HCT116 (cell line): ENCODE data around the gene RASL10B. TPM values are rescaled to one million over a fixed set of nuclear protein-coding genes. Genes with fewer than 3 reads are reported as not detected.

Experiments
- ATAC-seq: fragments of 200-7000 bp; cut with Tn5 transposase; 2 replicates; pipeline ENCODE4 v1.9.1; 2020; ENCODE audit warnings: mild to moderate bottlenecking, moderate library complexity
- BruUV-seq: library from RNA; stranded (reverse); fragments of 400-500 nt; replicated peaks from 2 replicates; lab custom pipeline; 2021; lab: Mats Ljungman, UMichigan
- CTCF ChIA-PET: fragments of 300-600 bp; sonication (Branson Sonifier 250); formaldehyde crosslinking; loops from one replicate; lab custom pipeline; 2021; ENCODE audit warnings: antibody characterized with exemption; lab: Charles Lee
- POLR2A ChIA-PET: fragments of 300-600, 350-600 bp; sonication (Branson Sonifier 250); formaldehyde crosslinking; loops from one replicate; lab custom pipeline; 2021; ENCODE audit warnings: antibody characterized with exemption; lab: Charles Lee
- RAD21 ChIA-PET, 2 experiments: fragments of 300-600 bp; sonication (Branson Sonifier 250); formaldehyde crosslinking; loops; one replicate each; lab custom pipeline; 2023; ENCODE audit warnings: low total read pairs in 2 of 2; ENCODE audit not compliant: uncharacterized antibody in 2 of 2, unreplicated experiment in 2 of 2, low non-redundant PET in 1 of 2; lab: Charles Lee
- DNase-seq: peaks from one replicate; pipeline ENCODE4 v3.0.0-alpha.2; 2010; ENCODE audit warnings: low read depth, low spot score
- H2AFZ ChIP-seq: fragments of 200-600 bp; shearing (Covaris generic), sonication (generic); 2 replicates; pipeline ENCODE4 v1.6.1; 2017; ENCODE audit warnings: low read depth, mixed run types, mixed read lengths, antibody characterized with exemption, low read length; ENCODE audit not compliant: poor library complexity, severe bottlenecking
- H3K27ac ChIP-seq: 2 replicates; pipeline ENCODE4 v1.5.1; 2012; ENCODE audit warnings: low read depth, low read length
- H3K27me3 ChIP-seq: fragments of 200-600 bp; sonication (generic); 2 replicates; pipeline ENCODE4 v1.6.1; 2016; ENCODE audit warnings: mixed run types, low read length, mixed read lengths; ENCODE audit not compliant: insufficient read depth
- H3K36me3 ChIP-seq, 2 experiments: fragments of 200-500 bp in 1 of 2; fragments of 200-600 bp in 1 of 2; sonication (Bioruptor generic) in 1 of 2; sonication (generic) in 1 of 2; 2 replicates each; pipeline versions ENCODE4 v1.5.1 to v1.6.1; 2014 to 2016; ENCODE audit warnings: low read length in 2 of 2, inconsistent platforms in 1 of 2, mixed read lengths in 1 of 2, mixed run types in 1 of 2; ENCODE audit not compliant: insufficient read depth in 2 of 2, control insufficient read depth in 1 of 2
- H3K4me1 ChIP-seq, 2 experiments: fragments of 200-600 bp in 1 of 2; sonication (generic) in 1 of 2; 2 replicates each; pipeline versions ENCODE4 v1.5.1 to v1.6.1; 2012 to 2017; ENCODE audit warnings: low read length in 2 of 2, inconsistent platforms in 1 of 2, mild to moderate bottlenecking in 1 of 2, mixed read lengths in 1 of 2, mixed run types in 1 of 2, moderate library complexity in 1 of 2; ENCODE audit not compliant: insufficient read depth in 2 of 2, control insufficient read depth in 1 of 2
- H3K4me2 ChIP-seq: fragments of 200-600 bp; sonication (generic); 2 replicates; pipeline ENCODE4 v1.6.1; 2017; ENCODE audit warnings: mixed run types, low read length, mixed read lengths
- H3K4me3 ChIP-seq, 2 experiments: fragments of 200-600 bp in 1 of 2; sonication (generic) in 1 of 2; replicated peaks in 1 of 2; 2 replicates each; pipeline ENCODE4 v1.5.1; 2011 to 2016; ENCODE audit warnings: low read length in 2 of 2, control low read depth in 1 of 2, low read depth in 1 of 2, mild to moderate bottlenecking in 1 of 2, mixed read lengths in 1 of 2, mixed run types in 1 of 2
- H3K79me2 ChIP-seq: fragments of 200-600 bp; sonication (generic); 2 replicates; pipeline ENCODE4 v1.6.1; 2017; ENCODE audit warnings: mild to moderate bottlenecking, mixed run types, low read length, moderate library complexity, mixed read lengths; ENCODE audit not compliant: insufficient read depth
- H3K9ac ChIP-seq: fragments of 200-600 bp; sonication (generic); 2 replicates; pipeline ENCODE4 v1.6.1; 2016; ENCODE audit warnings: low read length, mixed read lengths
- H3K9me2 ChIP-seq: fragments of 200-600 bp; sonication (generic), shearing (Covaris generic); 2 replicates; pipeline ENCODE4 v1.6.1; 2017; ENCODE audit warnings: mixed run types, mild to moderate bottlenecking, moderate library complexity; ENCODE audit not compliant: insufficient read depth
- H3K9me3 ChIP-seq, 2 experiments: fragments of 200-500 bp in 1 of 2; fragments of 200-600 bp in 1 of 2; sonication (Bioruptor generic) in 1 of 2; sonication (generic) in 1 of 2; 2 replicates each; pipeline ENCODE4 v1.6.1; 2014 to 2017; ENCODE audit warnings: low read length in 2 of 2, mixed read lengths in 2 of 2, inconsistent platforms in 1 of 2, low read depth in 1 of 2, mild to moderate bottlenecking in 1 of 2, mixed run types in 1 of 2, moderate library complexity in 1 of 2; ENCODE audit not compliant: control insufficient read depth in 1 of 2, insufficient read depth in 1 of 2
- H4K20me1 ChIP-seq: fragments of 200-600 bp; sonication (generic), shearing (Covaris generic); 2 replicates; pipeline ENCODE4 v1.6.1; 2017; ENCODE audit warnings: mixed run types, mild to moderate bottlenecking, moderate library complexity; ENCODE audit not compliant: insufficient read depth
- ATF3 ChIP-seq: IDR thresholded peaks from 2 replicates; pipeline ENCODE4 v1.6.1; 2012
- CBX3 ChIP-seq: IDR thresholded peaks from 2 replicates; pipeline ENCODE4 v1.6.1; 2012; ENCODE audit warnings: low read depth
- CEBPB ChIP-seq: IDR thresholded peaks from 2 replicates; pipeline ENCODE4 v1.6.1; 2012; ENCODE audit warnings: low read depth
- EGR1 ChIP-seq: IDR thresholded peaks from 2 replicates; pipeline ENCODE4 v1.6.1; 2012; ENCODE audit warnings: low read depth
- EZH2phosphoT487 ChIP-seq: fragments of 200-600 bp; IDR thresholded peaks from 2 replicates; pipeline ENCODE4 v1.6.1; 2018; ENCODE audit warnings: antibody characterized with exemption, borderline replicate concordance
- FOSL1 ChIP-seq: IDR thresholded peaks from 2 replicates; pipeline ENCODE4 v1.6.1; 2012; ENCODE audit warnings: low read depth
- JUND ChIP-seq: IDR thresholded peaks from 2 replicates; pipeline ENCODE4 v1.6.1; 2012
- POLR2AphosphoS5 ChIP-seq: IDR thresholded peaks from 2 replicates; pipeline ENCODE4 v1.6.1; 2011; ENCODE audit warnings: mild to moderate bottlenecking, low read depth, low read length, moderate library complexity
- RAD21 ChIP-seq: IDR thresholded peaks from 2 replicates; pipeline ENCODE4 v1.6.1; 2012; ENCODE audit warnings: low read depth, mild to moderate bottlenecking
- SP1 ChIP-seq: IDR thresholded peaks from 2 replicates; pipeline ENCODE4 v1.6.1; 2012; ENCODE audit warnings: low read depth
- SRF ChIP-seq: IDR thresholded peaks from 2 replicates; pipeline ENCODE4 v1.6.1; 2012; ENCODE audit warnings: low read depth
- TCF7L2 ChIP-seq: IDR thresholded peaks from 2 replicates; pipeline ENCODE4 v1.7.0; 2011; ENCODE audit warnings: borderline replicate concordance, inconsistent platforms; ENCODE audit not compliant: insufficient read depth, insufficient read length; ENCODE audit errors: extremely low read depth
- YY1 ChIP-seq: IDR thresholded peaks from 2 replicates; pipeline ENCODE4 v1.6.1; 2011; ENCODE audit warnings: low read length, low read depth, moderate library complexity, mild to moderate bottlenecking; ENCODE audit not compliant: insufficient replicate concordance; ENCODE audit errors: extremely low read depth
- ZBTB33 ChIP-seq: IDR thresholded peaks from 2 replicates; pipeline ENCODE4 v1.6.1; 2011; ENCODE audit warnings: mild to moderate bottlenecking, low read length, moderate library complexity; ENCODE audit not compliant: insufficient replicate concordance; ENCODE audit errors: extremely low read depth
- ZFX ChIP-seq: fragments of 450-650 bp; IDR thresholded peaks from 2 replicates; pipeline ENCODE4 v1.6.1; 2017
- intact Hi-C: fragments of 100-400 bp; cut with micrococcal nuclease; formaldehyde crosslinking; loops from 2 replicates; pipeline ENCODE4 v1.10.0; 2022
- total RNA-seq: library from RNA; stranded (reverse); gene quantifications from one replicate; pipeline ENCODE4 v1.2.1, GENCODE V29; 2021; ENCODE audit not compliant: unreplicated experiment

RASL10B gene
- total RNA-seq, 1 experiment from 2014 or later: 0.15 TPM

- H3K79me2 ChIP-seq: 0 out of 2 replicates have a peak, but pooled peaks cover 9% of the 10 kb centered on the region
- H3K4me2 ChIP-seq: no peak overlapping the region
- ATAC-seq (no peak), DNase-seq (no peak)
- no peaks in the 10 kb centered on the region for H3K9me3 ChIP-seq
- no peaks in the 10 kb centered on the region for H3K4me1 ChIP-seq
- no TSS peak for BruUV-seq
- H4K20me1 ChIP-seq: no peaks in the 10 kb centered on the region
- ChIA-PET RAD21 (no interaction called here), CTCF (no interaction called here), POLR2A (no interaction called here)
- no peak overlapping the region for H3K4me3 ChIP-seq
- no peaks in the 10 kb centered on the region for H3K9me2 ChIP-seq
- no peak overlapping the region for H3K27ac ChIP-seq
- no peaks in the 10 kb centered on the region for H3K27me3 ChIP-seq
- intact Hi-C loops: no loop called here
- no peak overlapping the region for H2AFZ ChIP-seq
- TF ChIP-seq ZFX (no peak), RAD21 (no peak), EZH2phosphoT487 (no peak), TCF7L2 (no peak), CEBPB (no peak), SRF (no peak), FOSL1 (no peak), YY1 (no peak), JUND (no peak), CBX3 (no peak), ZBTB33 (no peak), ATF3 (no peak), POLR2AphosphoS5 (no peak), EGR1 (no peak), SP1 (no peak)
- peaks cover 11% of the 10 kb centered on the region in 2 experiments; a peak in 2 of 4 replicates for H3K36me3 ChIP-seq
- H3K9ac ChIP-seq: no peak overlapping the region
These were observed 47.8 kb upstream of the RASL10B start for GRCh38 chr17:35683591-35683990.
